ENCODE results near the gene PMEPA1. TPM values are rescaled to one million over a fixed set of nuclear protein-coding genes. Genes with fewer than 3 reads are reported as not detected.

The PMEPA1 gene
- total and polyA plus RNA-seq, 7 experiments from 2014 or later, result 0.44 to 10.0 (median 8.7) TPM

DNA sequence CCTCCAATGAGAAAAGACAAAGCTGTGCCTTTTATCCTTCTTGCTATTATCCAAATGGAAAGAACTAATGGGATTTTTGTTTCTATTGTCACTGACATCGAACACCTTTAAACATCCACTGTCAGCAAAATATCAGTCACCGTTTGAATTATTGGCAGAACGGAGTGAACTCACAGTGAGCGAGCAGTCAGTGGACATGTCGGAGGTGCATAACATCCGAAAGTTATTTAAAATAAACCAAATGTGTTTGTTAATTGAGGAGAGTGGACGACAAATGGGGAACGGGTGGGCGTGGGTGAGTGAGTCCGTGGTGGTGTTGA, 38.8 kb downstream of the PMEPA1 start:
- peaks cover 0 to 4% (median 0%) of the 10 kb centered on the region in 5 donors for H3K27me3 Mint-ChIP-seq
- no peak for ATAC-seq
- H3K4me1 Mint-ChIP-seq, result peaks cover 0 to 11% (median 6%) of the 10 kb centered on the region in 7 donors
- ChIA-PET POLR2A (no interaction called here), CTCF (no interaction called here)
- Histone ChIP-seq H3K36me3 (ENCODE audit: control insufficient read depth in 2 of 3, insufficient read depth in 3 of 3, low read length in 3 of 3) (no peaks in the 10 kb centered on the region), H3K4me1 (ENCODE audit: control insufficient read depth in 2 of 2, insufficient read depth in 2 of 2, low read length in 2 of 2) (no peaks in the 10 kb centered on the region), H3K27me3 (ENCODE audit: control insufficient read depth in 2 of 2, insufficient read depth in 2 of 2, low read length in 2 of 2) (no peaks in the 10 kb centered on the region), H3K4me3 (ENCODE audit: low read length) (no peak overlapping the region), H3K9me3 (ENCODE audit: control insufficient read depth in 2 of 3, low read length in 3 of 3) (no peaks in the 10 kb centered on the region), H3K27ac (ENCODE audit: low read depth, low read length) (no peak overlapping the region)
- H3K9me3 Mint-ChIP-seq, result no peaks in the 10 kb centered on the region
- DNase-seq, result no peak
- intact Hi-C loops (cut with micrococcal nuclease), result no loop called here
- no peak overlapping the region for H3K4me3 Mint-ChIP-seq
- H3K36me3 Mint-ChIP-seq, result peaks cover 0 to 4% (median 0%) of the 10 kb centered on the region in 5 donors
- no peak overlapping the region for H3K27ac Mint-ChIP-seq

DNA sequence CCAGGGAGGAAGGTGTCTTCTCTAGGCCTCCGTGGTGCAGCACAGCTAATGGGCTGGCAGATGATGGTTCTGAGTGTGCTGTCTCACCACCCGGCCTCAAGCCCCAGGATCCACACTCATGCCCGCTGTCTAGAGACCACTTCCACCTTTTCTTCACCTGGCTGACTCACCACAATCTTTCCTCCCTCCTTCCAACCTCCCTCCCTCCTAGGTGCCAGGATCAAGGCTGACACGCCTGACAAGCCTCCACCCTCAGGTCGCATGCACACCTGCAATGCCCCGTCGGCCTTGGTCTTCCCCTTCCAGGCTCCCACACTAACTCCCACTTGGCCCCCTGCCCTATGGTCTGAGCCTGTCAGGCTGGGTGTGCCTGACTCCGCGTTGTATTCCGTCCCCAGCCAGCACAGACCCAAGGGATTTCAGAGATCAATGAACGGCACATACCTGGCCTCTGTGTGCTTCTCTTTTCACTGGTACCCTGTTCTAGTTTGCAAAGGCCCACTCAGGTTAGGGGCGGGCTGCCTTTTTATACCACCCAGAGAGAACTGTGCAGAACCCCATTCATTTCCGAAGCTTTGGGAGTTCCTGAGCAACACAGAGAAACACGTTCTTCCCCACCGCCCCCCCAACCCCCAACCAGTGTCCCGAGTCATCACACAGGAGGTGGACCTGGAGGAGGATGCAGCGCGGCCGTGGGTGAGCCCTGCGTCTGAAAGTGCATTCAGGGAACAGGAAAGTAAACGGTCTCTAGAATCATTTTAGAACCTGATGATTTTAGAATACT, 39.3 kb downstream of the PMEPA1 start:
- ATAC-seq (no peak), DNase-seq (no peak)
- CTCF ChIA-PET, result no interaction called here
- intact Hi-C loops (cut with micrococcal nuclease), result no loop called here
- Mint-ChIP-seq H3K4me3 (no peak overlapping the region), H3K9me3 (no peaks in the 10 kb centered on the region), H3K27ac (no peak overlapping the region), H3K27me3 (peaks cover 0 to 4% (median 0%) of the 10 kb centered on the region in 5 donors), H3K4me1 (peaks cover 0 to 11% (median 6%) of the 10 kb centered on the region in 7 donors), H3K36me3 (no peaks in the 10 kb centered on the region)
- Histone ChIP-seq H3K27ac (ENCODE audit: low read depth, low read length) (no peak overlapping the region), H3K4me3 (ENCODE audit: low read length) (no peak overlapping the region), H3K27me3 (ENCODE audit: control insufficient read depth in 2 of 2, insufficient read depth in 2 of 2, low read length in 2 of 2) (no peaks in the 10 kb centered on the region), H3K9me3 (ENCODE audit: control insufficient read depth in 2 of 3, low read length in 3 of 3) (no peaks in the 10 kb centered on the region), H3K36me3 (ENCODE audit: control insufficient read depth in 2 of 3, insufficient read depth in 3 of 3, low read length in 3 of 3) (no peaks in the 10 kb centered on the region), H3K4me1 (ENCODE audit: control insufficient read depth in 2 of 2, insufficient read depth in 2 of 2, low read length in 2 of 2) (no peaks in the 10 kb centered on the region)
- POLR2A ChIA-PET, result interaction anchor here (0.6 kb wide), 1 partner anchor 11 kb away, joined by 3 read pairs; no protein-coding TSS in a partner anchor

DNA sequence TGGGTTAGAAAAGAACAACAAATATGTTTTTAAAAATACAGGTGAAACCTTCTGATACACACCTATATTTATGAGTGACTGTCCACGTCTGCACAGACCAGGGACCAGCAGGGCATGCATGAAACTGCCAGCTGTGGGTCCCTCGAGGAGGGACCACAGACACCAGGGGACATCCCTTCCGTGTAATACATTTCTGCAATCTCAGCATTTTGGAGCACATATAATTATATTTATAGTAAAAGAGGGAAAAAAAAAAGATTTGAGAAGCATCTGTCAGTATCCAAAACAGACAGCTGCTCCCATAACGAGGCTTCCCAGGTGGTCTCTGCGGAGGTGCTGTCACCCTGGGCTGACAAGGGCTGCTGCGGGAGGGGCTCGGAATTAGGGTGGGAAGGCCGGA, 40.2 kb downstream of the PMEPA1 start:
- no peaks in the 10 kb centered on the region for H3K9me3 Mint-ChIP-seq
- intact Hi-C loops (cut with micrococcal nuclease), result no loop called here
- H3K36me3 Mint-ChIP-seq, result no peaks in the 10 kb centered on the region
- Histone ChIP-seq H3K27ac (ENCODE audit: low read depth, low read length) (no peak overlapping the region), H3K9me3 (ENCODE audit: control insufficient read depth in 2 of 3, low read length in 3 of 3) (no peaks in the 10 kb centered on the region), H3K27me3 (ENCODE audit: control insufficient read depth in 2 of 2, insufficient read depth in 2 of 2, low read length in 2 of 2) (no peaks in the 10 kb centered on the region), H3K4me1 (ENCODE audit: control insufficient read depth in 2 of 2, insufficient read depth in 2 of 2, low read length in 2 of 2) (no peaks in the 10 kb centered on the region), H3K4me3 (ENCODE audit: low read length) (no peak overlapping the region), H3K36me3 (ENCODE audit: control insufficient read depth in 2 of 3, insufficient read depth in 3 of 3, low read length in 3 of 3) (no peaks in the 10 kb centered on the region)
- H3K27ac Mint-ChIP-seq, result no peak overlapping the region
- ATAC-seq, result no peak
- ChIA-PET POLR2A (interaction anchor here (0.6 kb wide), 1 partner anchor 12 kb away, joined by 3 read pairs; no protein-coding TSS in a partner anchor), CTCF (interaction anchor here (1.5 kb wide), 1 partner anchor 47 kb away, joined by 7 read pairs; no protein-coding TSS in a partner anchor)
- H3K27me3 Mint-ChIP-seq, result peaks cover 0 to 4% (median 0%) of the 10 kb centered on the region in 5 donors
- H3K4me3 Mint-ChIP-seq, result no peak overlapping the region
- peaks cover 0 to 11% (median 6%) of the 10 kb centered on the region in 7 donors for H3K4me1 Mint-ChIP-seq
- no peak for DNase-seq

DNA sequence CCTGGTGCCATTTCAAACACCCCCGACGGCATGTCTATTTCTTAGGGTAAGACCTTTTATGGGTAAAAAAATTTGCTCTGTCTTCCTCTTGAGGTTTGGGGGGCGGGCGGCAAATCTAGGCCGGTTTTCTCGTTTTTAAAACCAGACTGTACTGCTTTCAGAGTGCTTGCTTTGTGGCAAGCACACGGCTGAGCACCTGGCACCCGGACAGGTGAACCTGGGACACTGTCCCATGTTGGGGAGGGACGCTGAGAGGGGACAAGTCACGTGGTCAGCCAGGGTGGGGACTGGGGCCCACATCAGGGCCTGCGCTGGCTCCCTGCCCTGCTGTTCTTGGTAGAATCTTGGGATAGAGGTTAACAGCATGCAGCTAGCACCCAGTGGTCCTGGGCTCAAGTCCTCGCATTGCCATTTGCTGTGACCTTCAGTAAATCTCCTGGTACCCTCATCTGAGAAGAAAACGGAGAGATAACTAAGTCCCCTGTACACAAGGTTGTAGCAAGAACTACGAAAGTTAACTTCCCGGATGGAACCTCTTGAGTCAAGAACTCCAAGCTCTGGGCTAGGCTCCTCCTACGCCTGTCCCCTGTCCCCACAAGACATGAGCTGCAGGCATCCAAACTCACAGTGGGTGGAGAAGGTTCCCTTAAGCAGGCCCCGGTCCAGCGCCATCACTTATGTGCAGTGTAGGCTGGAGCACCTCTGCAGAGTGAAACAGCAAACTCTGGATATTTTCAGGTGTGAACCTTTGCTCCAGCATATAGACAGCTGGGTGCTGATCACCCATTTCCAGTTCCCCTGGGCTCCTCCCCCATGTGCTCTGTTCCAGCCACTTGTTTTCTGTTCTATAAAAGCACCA, 41.7 kb downstream of the PMEPA1 start:
- ChIA-PET CTCF (interaction anchor here (1.5 kb wide), 1 partner anchor 46 kb away, joined by 7 read pairs; no protein-coding TSS in a partner anchor), POLR2A (no interaction called here)
- Mint-ChIP-seq H3K27me3 (peaks cover 0 to 4% (median 0%) of the 10 kb centered on the region in 5 donors), H3K4me1 (peaks cover 0 to 11% (median 6%) of the 10 kb centered on the region in 7 donors), H3K36me3 (no peaks in the 10 kb centered on the region), H3K4me3 (no peak overlapping the region), H3K27ac (no peak overlapping the region), H3K9me3 (no peaks in the 10 kb centered on the region)
- no peak overlapping the region for H3K27ac ChIP-seq (ENCODE audit: low read depth, low read length)
- no peaks in the 10 kb centered on the region for H3K36me3 ChIP-seq (ENCODE audit: control insufficient read depth in 2 of 3, insufficient read depth in 3 of 3, low read length in 3 of 3)
- no peak for DNase-seq
- H3K9me3 ChIP-seq (ENCODE audit: control insufficient read depth in 2 of 3, low read length in 3 of 3), result no peaks in the 10 kb centered on the region
- no peaks in the 10 kb centered on the region for H3K27me3 ChIP-seq (ENCODE audit: control insufficient read depth in 2 of 2, insufficient read depth in 2 of 2, low read length in 2 of 2)
- intact Hi-C loops (cut with micrococcal nuclease), result no loop called here
- no peaks in the 10 kb centered on the region for H3K4me1 ChIP-seq (ENCODE audit: control insufficient read depth in 2 of 2, insufficient read depth in 2 of 2, low read length in 2 of 2)
- no peak overlapping the region for H3K4me3 ChIP-seq (ENCODE audit: low read length)
- no peak for ATAC-seq

DNA sequence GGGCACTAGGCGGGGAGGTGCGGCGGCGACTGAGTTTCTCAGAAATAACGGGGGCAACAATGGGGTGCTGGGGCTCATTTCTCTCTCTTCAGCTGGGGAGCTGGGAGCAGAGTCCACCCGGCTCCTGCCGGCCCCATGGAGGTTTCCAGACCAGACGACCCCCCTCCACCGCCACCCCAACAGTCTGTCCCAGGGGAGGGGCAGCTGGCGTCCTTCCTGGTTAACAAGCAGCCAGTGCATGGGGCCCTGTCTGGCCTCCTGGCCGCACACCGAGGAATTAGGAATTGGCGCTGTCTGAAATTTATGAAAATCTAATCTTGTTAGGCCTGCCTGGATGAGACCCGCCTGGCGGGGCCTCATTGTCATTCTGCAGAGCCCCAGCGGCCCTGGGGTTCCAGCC, 42.4 kb downstream of the PMEPA1 start:
- Histone ChIP-seq H3K27me3 (ENCODE audit: control insufficient read depth in 2 of 2, insufficient read depth in 2 of 2, low read length in 2 of 2) (no peaks in the 10 kb centered on the region), H3K36me3 (ENCODE audit: control insufficient read depth in 2 of 3, insufficient read depth in 3 of 3, low read length in 3 of 3) (no peaks in the 10 kb centered on the region), H3K27ac (ENCODE audit: low read depth, low read length) (no peak overlapping the region), H3K4me1 (ENCODE audit: control insufficient read depth in 2 of 2, insufficient read depth in 2 of 2, low read length in 2 of 2) (no peaks in the 10 kb centered on the region), H3K4me3 (ENCODE audit: low read length) (no peak overlapping the region), H3K9me3 (ENCODE audit: control insufficient read depth in 2 of 3, low read length in 3 of 3) (no peaks in the 10 kb centered on the region)
- Mint-ChIP-seq H3K27me3 (peaks cover 0 to 4% (median 0%) of the 10 kb centered on the region in 5 donors), H3K36me3 (no peaks in the 10 kb centered on the region), H3K4me3 (no peak overlapping the region), H3K9me3 (no peaks in the 10 kb centered on the region), H3K27ac (no peak overlapping the region), H3K4me1 (peaks cover 0 to 9% (median 5%) of the 10 kb centered on the region in 7 donors)
- POLR2A ChIA-PET, result no interaction called here
- ATAC-seq (no peak), DNase-seq (no peak)
- CTCF ChIA-PET, result interaction anchor here (0.7 kb wide), 1 partner anchor 13 kb away, joined by 4 read pairs; no protein-coding TSS in a partner anchor
- intact Hi-C loops (cut with micrococcal nuclease), result no loop called here

DNA sequence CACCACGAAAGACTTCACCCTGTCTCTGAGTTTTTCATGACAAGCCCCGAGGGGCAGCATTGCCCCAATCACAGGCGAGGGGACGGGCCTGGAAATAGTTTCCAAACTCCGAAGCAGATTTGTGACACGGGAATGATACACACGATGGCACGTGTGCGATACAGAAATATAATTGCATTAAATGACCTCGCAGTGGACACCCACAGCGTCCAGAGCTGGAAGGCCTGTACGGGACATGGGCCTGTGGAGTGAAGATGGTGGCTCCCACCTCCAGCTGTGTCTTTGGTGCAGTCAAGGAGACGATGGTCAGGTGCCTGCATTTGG, 43.0 kb downstream of the PMEPA1 start:
- POLR2A ChIA-PET, result no interaction called here
- H3K27me3 ChIP-seq (ENCODE audit: control insufficient read depth in 2 of 2, insufficient read depth in 2 of 2, low read length in 2 of 2), result no peaks in the 10 kb centered on the region
- no peaks in the 10 kb centered on the region for H3K4me1 ChIP-seq (ENCODE audit: control insufficient read depth in 2 of 2, insufficient read depth in 2 of 2, low read length in 2 of 2)
- DNase-seq (no peak), ATAC-seq (no peak)
- no peak overlapping the region for H3K4me3 ChIP-seq (ENCODE audit: low read length)
- H3K4me1 Mint-ChIP-seq, result peaks cover 0 to 5% (median 2%) of the 10 kb centered on the region in 7 donors
- no peaks in the 10 kb centered on the region for H3K36me3 ChIP-seq (ENCODE audit: control insufficient read depth in 2 of 3, insufficient read depth in 3 of 3, low read length in 3 of 3)
- no peaks in the 10 kb centered on the region for H3K9me3 Mint-ChIP-seq
- H3K9me3 ChIP-seq (ENCODE audit: control insufficient read depth in 2 of 3, low read length in 3 of 3), result no peaks in the 10 kb centered on the region
- H3K4me3 Mint-ChIP-seq, result no peak overlapping the region
- no peaks in the 10 kb centered on the region for H3K36me3 Mint-ChIP-seq
- intact Hi-C loops (cut with micrococcal nuclease), result no loop called here
- H3K27me3 Mint-ChIP-seq, result peaks cover 0 to 4% (median 0%) of the 10 kb centered on the region in 5 donors
- H3K27ac Mint-ChIP-seq, result no peak overlapping the region
- H3K27ac ChIP-seq (ENCODE audit: low read depth, low read length), result no peak overlapping the region
- CTCF ChIA-PET, result interaction anchor here (0.7 kb wide), 1 partner anchor 12 kb away, joined by 4 read pairs; no protein-coding TSS in a partner anchor

Data from naive thymus-derived CD4-positive, alpha-beta T cell (primary cell).